H1 (cell line): ENCODE results near the gene PARD3. TPM values are rescaled to one million over a fixed set of nuclear protein-coding genes. Genes with fewer than 3 reads are reported as not detected.

Experiments used
- ASH2L ChIP-seq: fragments of 200-600, 300-600 bp; sonication (generic); IDR thresholded peaks from one replicate; pipeline ENCODE4 v1.7.1; 2017; ENCODE audit warnings: low read length
- KDM5A ChIP-seq: fragments of 200-600 bp; IDR thresholded peaks from 2 replicates; pipeline ENCODE4 v1.7.1; 2012; ENCODE audit warnings: mild to moderate bottlenecking, low read length, inconsistent platforms, mixed read lengths
- TAF7 ChIP-seq: optimal IDR thresholded peaks from 2 replicates; pipeline ENCODE3; 2011; ENCODE audit warnings: low read depth, mild to moderate bottlenecking, inconsistent platforms, low read length, moderate library complexity, borderline replicate concordance
- polyA plus RNA-seq, 7 experiments: library from polyadenylated mRNA; depleted of rRNA in 3 of 7; stranded (reverse) in 5 of 7; unstranded in 2 of 7; fragments of >200 nt in 5 of 7; fragments of 200-250 nt in 2 of 7; gene quantifications; 1 replicate in 5 of 7; 2 replicates in 1 of 7; 4 replicates in 1 of 7; pipeline versions ENCODE4 v1.2.1 to v1.2.3, GENCODE V29; 2011 to 2013; ENCODE audit warnings: missing spikeins in 2 of 7, mixed read lengths in 2 of 7
- total RNA-seq: library from RNA; stranded (reverse); fragmentation: NEBNext Ultra II Directional; extraction: Animal tissue kit (Norgen Biotek cat#: 25700); gene quantifications from 2 replicates; pipeline ENCODE4 v1.2.1, GENCODE V29; 2021
- TF ChIP-seq, protein P1 (sequence below), 3 experiments: IDR thresholded peaks; 1 replicate in 2 of 3; 2 replicates in 1 of 3; pipeline versions ENCODE4 v1.5.1 to v1.6.1; 2011; ENCODE audit warnings: low read length in 3 of 3, mild to moderate bottlenecking in 3 of 3, inconsistent platforms in 2 of 3, low read depth in 1 of 3, moderate library complexity in 1 of 3; ENCODE audit not compliant: insufficient read depth in 1 of 3; ENCODE audit errors: control extremely low read depth in 1 of 3

The PARD3 gene
- total and polyA plus RNA-seq, 2 of the 8 experiments (the other 6 are each of a cell fraction or from before 2014, with no cell fraction given), result 19.7 to 49.1 TPM

DNA sequence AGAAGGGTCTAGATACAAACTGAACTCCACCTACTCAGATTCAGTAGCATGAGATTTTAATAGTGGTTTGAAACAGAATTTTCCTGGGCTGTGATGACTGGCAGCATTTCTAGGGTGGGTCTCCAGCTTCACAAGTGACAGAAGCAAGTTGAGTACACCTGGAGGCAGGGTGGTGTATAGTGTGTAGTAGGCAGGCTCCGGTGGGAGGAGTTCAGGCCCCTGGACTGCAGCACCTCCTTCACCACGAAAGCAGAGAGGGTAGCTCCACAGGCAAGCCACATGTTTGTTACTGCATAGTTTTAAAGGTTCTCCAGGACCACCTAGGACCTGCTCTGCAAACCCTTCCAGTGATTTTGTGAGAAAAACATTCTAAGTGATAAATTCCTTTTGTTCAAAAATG, 347.2 kb downstream of the PARD3 start (continued):
- TF ChIP-seq, protein P1, sequence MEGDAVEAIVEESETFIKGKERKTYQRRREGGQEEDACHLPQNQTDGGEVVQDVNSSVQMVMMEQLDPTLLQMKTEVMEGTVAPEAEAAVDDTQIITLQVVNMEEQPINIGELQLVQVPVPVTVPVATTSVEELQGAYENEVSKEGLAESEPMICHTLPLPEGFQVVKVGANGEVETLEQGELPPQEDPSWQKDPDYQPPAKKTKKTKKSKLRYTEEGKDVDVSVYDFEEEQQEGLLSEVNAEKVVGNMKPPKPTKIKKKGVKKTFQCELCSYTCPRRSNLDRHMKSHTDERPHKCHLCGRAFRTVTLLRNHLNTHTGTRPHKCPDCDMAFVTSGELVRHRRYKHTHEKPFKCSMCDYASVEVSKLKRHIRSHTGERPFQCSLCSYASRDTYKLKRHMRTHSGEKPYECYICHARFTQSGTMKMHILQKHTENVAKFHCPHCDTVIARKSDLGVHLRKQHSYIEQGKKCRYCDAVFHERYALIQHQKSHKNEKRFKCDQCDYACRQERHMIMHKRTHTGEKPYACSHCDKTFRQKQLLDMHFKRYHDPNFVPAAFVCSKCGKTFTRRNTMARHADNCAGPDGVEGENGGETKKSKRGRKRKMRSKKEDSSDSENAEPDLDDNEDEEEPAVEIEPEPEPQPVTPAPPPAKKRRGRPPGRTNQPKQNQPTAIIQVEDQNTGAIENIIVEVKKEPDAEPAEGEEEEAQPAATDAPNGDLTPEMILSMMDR (IDR thresholded peaks at IDR 0.05; ENCODE audit: control extremely low read depth in 1 of 3, insufficient read depth in 1 of 3, low read depth in 1 of 3, low read length in 3 of 3), result no peak
- TF ChIP-seq ASH2L (no peak), TAF7 (no peak), KDM5A (no peak)
